ENCODE measurements around the gene KCNN1. TPM values are rescaled to one million over a fixed set of nuclear protein-coding genes. Genes with fewer than 3 reads are reported as not detected.

Gene KCNN1
- total RNA-seq, 1 experiment from 2014 or later: 9.2 TPM

DNA sequence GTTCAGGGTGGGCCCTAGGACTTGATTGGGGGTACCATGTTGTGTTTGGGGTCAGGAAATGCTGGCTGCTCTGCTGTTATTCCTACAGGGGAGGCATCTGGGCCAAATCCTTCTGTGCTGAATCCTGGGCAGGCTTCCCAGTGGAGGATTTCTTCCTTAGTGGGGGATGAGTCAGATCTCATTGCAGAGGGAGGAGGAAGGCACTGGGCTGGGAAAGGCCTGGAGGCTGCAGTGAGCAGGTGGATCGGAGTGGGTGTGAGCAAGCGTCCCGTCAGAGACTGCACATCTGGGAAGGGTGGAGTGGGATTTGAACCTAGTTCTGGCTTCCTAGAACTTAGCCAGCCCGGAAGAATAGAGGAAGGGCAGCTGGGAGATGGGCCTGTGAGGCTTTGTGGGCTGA lies 22.6 kb upstream of the KCNN1 start:
- no peak overlapping the region for H2BK120ac ChIP-seq (ENCODE audit: low read depth, low read length, poor library complexity, severe bottlenecking)
- H3K4me2 ChIP-seq (ENCODE audit: insufficient read depth, insufficient read length, low read length): no peak overlapping the region
- no peaks in the 10 kb centered on the region for H3K79me2 ChIP-seq (ENCODE audit: insufficient read depth, low read length)
- no peaks in the 10 kb centered on the region for H3K79me1 ChIP-seq (ENCODE audit: insufficient read depth, low read depth, low read length, poor library complexity, severe bottlenecking)
- H2BK20ac ChIP-seq (ENCODE audit: low read depth, low read length, poor library complexity, severe bottlenecking): no peak overlapping the region
- no peak overlapping the region for H2AK5ac ChIP-seq (ENCODE audit: insufficient read length, low read length)
- H4K20me1 ChIP-seq (ENCODE audit: control insufficient read depth, insufficient read depth, insufficient read length): no peaks in the 10 kb centered on the region
- no peak overlapping the region for H2AFZ ChIP-seq (ENCODE audit: low read length)
- H3K4me1 ChIP-seq (ENCODE audit: insufficient read depth, low read length): 0 out of 2 replicates have a peak, but pooled peaks cover under 1% of the 10 kb centered on the region
- no peak overlapping the region for H3K18ac ChIP-seq (ENCODE audit: insufficient read length, low read depth, low read length)
- no peak overlapping the region for H3K4ac ChIP-seq (ENCODE audit: low read depth, low read length)
- H2BK12ac ChIP-seq (ENCODE audit: insufficient read length, low read depth, low read length): no peak overlapping the region
- no peak overlapping the region; a peak in 1 of 7 replicates for H3K27ac Mint-ChIP-seq
- no peak overlapping the region for H3T11ph ChIP-seq (ENCODE audit: low read length)
- no peak overlapping the region for H4K8ac ChIP-seq (replicated peaks; ENCODE audit: insufficient read length, low read depth, low read length)
- H3K9ac ChIP-seq (ENCODE audit: extremely low read depth, insufficient read length, low read length): no peak overlapping the region
- H3K14ac ChIP-seq (ENCODE audit: insufficient read depth, low read length): no peak overlapping the region
- H2BK15ac ChIP-seq (ENCODE audit: low read depth, low read length): no peak overlapping the region
- H3K27me3 ChIP-seq (ENCODE audit: insufficient read depth, low read length): peaks cover 3% of the 10 kb centered on the region; the same call in 1 of the 2 replicates
- peaks cover 8% of the 10 kb centered on the region for H3K27me3 Mint-ChIP-seq (ENCODE audit: low read depth)
- H2BK5ac ChIP-seq (ENCODE audit: insufficient read length, low read length): no peak overlapping the region
- H3K23ac ChIP-seq (ENCODE audit: insufficient read length, low read depth, low read length): no peak overlapping the region
- H3K36me3 Mint-ChIP-seq (ENCODE audit: insufficient read depth in 1 of 3, low read depth in 3 of 3): peaks cover 4 to 21% (median 15%) of the 10 kb centered on the region in 3 experiments; a peak in 6 of 7 replicates
- no CpG with 5 or more reads among the region's 4 CpGs for WGBS (ENCODE audit: extremely low coverage, insufficient read length, low lambda C conversion rate)
- peak overlapping the region in 1 of 2 experiments; percentile 3; a peak in 1 of 5 replicates for H3K4me3 Mint-ChIP-seq
- no peaks in the 10 kb centered on the region for H3K9me3 ChIP-seq (ENCODE audit: control insufficient read depth, low read depth, low read length)
- peaks cover 9 to 24% of the 10 kb centered on the region in 2 experiments for H3K4me1 Mint-ChIP-seq
- no peak for DNase-seq
- no peak overlapping the region for H3K27ac ChIP-seq (ENCODE audit: insufficient read length, low read depth, low read length)
- H3K56ac ChIP-seq (ENCODE audit: insufficient read length, low read depth, low read length): no peak overlapping the region
- no peak overlapping the region for H4K91ac ChIP-seq (ENCODE audit: insufficient read length, low read depth, low read length)
- H4K5ac ChIP-seq (ENCODE audit: insufficient read length, low read depth, low read length): no peak overlapping the region
- H3K9me3 Mint-ChIP-seq: no peaks in the 10 kb centered on the region; a peak in 1 of 5 replicates
- no peak for TF ChIP-seq CTCF (conservative IDR thresholded peaks at IDR 0.05)
- peaks cover 19% of the 10 kb centered on the region for H3K23me2 ChIP-seq (ENCODE audit: insufficient read length, low read depth, low read length, poor library complexity, severe bottlenecking)

All from H9 (cell line).